ENCODE results near the gene CNTFR. TPM values are rescaled to one million over a fixed set of nuclear protein-coding genes. Genes with fewer than 3 reads are reported as not detected.

Gene CNTFR
- total and polyA plus RNA-seq, 2 experiments from 2014 or later = 4.7 to 7.5 TPM

- Histone ChIP-seq H3K27me3 (peaks cover 62% of the 10 kb centered on the region), H3K27ac (no peak overlapping the region), H3K36me3 (replicated peaks; ENCODE audit: insufficient read depth, low read depth) (no peaks in the 10 kb centered on the region), H3K79me2 (no peaks in the 10 kb centered on the region), H4K20me1 (ENCODE audit: insufficient read depth, poor library complexity, severe bottlenecking) (no peaks in the 10 kb centered on the region), H3K4me3 (no peak overlapping the region), H3K9me3 (ENCODE audit: low read depth) (no peaks in the 10 kb centered on the region), H3K4me1 (ENCODE audit: insufficient read depth) (peaks cover 31% of the 10 kb centered on the region), H3K4me2 (no peak overlapping the region), H2AFZ (no peak overlapping the region), H3K9me2 (replicated peaks; ENCODE audit: insufficient read depth) (no peaks in the 10 kb centered on the region)
- 89% methylated on average over 8 of the region's 9 CpGs for WGBS (ENCODE audit: low lambda C conversion rate, missing lambda C conversion rate)
- no peak for DNase-seq (ENCODE audit: low spot score)
- TF ChIP-seq EZH2 (IDR thresholded peaks at IDR 0.05; ENCODE audit: borderline replicate concordance) (no peak), EZH2phosphoT487 (IDR thresholded peaks at IDR 0.05; ENCODE audit: low read depth, severe bottlenecking, unreplicated experiment) (no peak), CTCF (IDR thresholded peaks at IDR 0.05; ENCODE audit: poor library complexity) (no peak)
Measured at GRCh38 chr9:34594177-34594576, 4.7 kb upstream of the CNTFR start.

- no peak overlapping the region for H3K27ac ChIP-seq
- H3K36me3 ChIP-seq (replicated peaks; ENCODE audit: insufficient read depth, low read depth) = no peaks in the 10 kb centered on the region
- H3K9me3 ChIP-seq (ENCODE audit: low read depth) = no peaks in the 10 kb centered on the region
- no peak overlapping the region for H2AFZ ChIP-seq
- H3K4me2 ChIP-seq = peak overlapping the region; percentile 61
- peak; percentile 60 for DNase-seq (ENCODE audit: low spot score)
- H3K79me2 ChIP-seq = no peaks in the 10 kb centered on the region
- TF ChIP-seq EZH2 (IDR thresholded peaks at IDR 0.05; ENCODE audit: borderline replicate concordance) (no peak), CTCF (IDR thresholded peaks at IDR 0.05; ENCODE audit: poor library complexity) (no peak), EZH2phosphoT487 (IDR thresholded peaks at IDR 0.05; ENCODE audit: low read depth, severe bottlenecking, unreplicated experiment) (no peak)
- H3K9me2 ChIP-seq (replicated peaks; ENCODE audit: insufficient read depth) = no peaks in the 10 kb centered on the region
- peaks cover 73% of the 10 kb centered on the region for H3K27me3 ChIP-seq
- H3K4me1 ChIP-seq (ENCODE audit: insufficient read depth) = peaks cover 40% of the 10 kb centered on the region
- no peak overlapping the region for H3K4me3 ChIP-seq
- H4K20me1 ChIP-seq (ENCODE audit: insufficient read depth, poor library complexity, severe bottlenecking) = no peaks in the 10 kb centered on the region
- WGBS (ENCODE audit: low lambda C conversion rate, missing lambda C conversion rate) = 14% methylated on average over 7 of the region's 26 CpGs
Measured at GRCh38 chr9:34592895-34593601, 3.5 kb upstream of the CNTFR start.

- Histone ChIP-seq H3K9me2 (replicated peaks; ENCODE audit: insufficient read depth) (no peaks in the 10 kb centered on the region), H3K9me3 (ENCODE audit: low read depth) (no peaks in the 10 kb centered on the region), H3K27me3 (peaks cover 82% of the 10 kb centered on the region), H3K4me3 (no peak overlapping the region), H3K27ac (no peak overlapping the region), H2AFZ (no peak overlapping the region), H4K20me1 (ENCODE audit: insufficient read depth, poor library complexity, severe bottlenecking) (no peaks in the 10 kb centered on the region), H3K4me1 (ENCODE audit: insufficient read depth) (peaks cover 40% of the 10 kb centered on the region), H3K36me3 (replicated peaks; ENCODE audit: insufficient read depth, low read depth) (no peaks in the 10 kb centered on the region), H3K4me2 (no peak overlapping the region), H3K79me2 (no peaks in the 10 kb centered on the region)
- DNase-seq (ENCODE audit: low spot score) = no peak
- 32% methylated on average over 16 of the region's 16 CpGs for WGBS (ENCODE audit: low lambda C conversion rate, missing lambda C conversion rate)
- TF ChIP-seq CTCF (IDR thresholded peaks at IDR 0.05; ENCODE audit: poor library complexity) = no peak
- TF ChIP-seq EZH2 (IDR thresholded peaks at IDR 0.05; ENCODE audit: borderline replicate concordance) = no peak
- TF ChIP-seq EZH2phosphoT487 (IDR thresholded peaks at IDR 0.05; ENCODE audit: low read depth, severe bottlenecking, unreplicated experiment) = no peak
Measured at GRCh38 chr9:34591917-34592866, 2.7 kb upstream of the CNTFR start.
